ENCODE data around the gene CGNL1.

Gene CGNL1

GRCh38 chr15:57596301-57596855, 220.1 kb downstream of the CGNL1 start:
- no peak overlapping the region for H3K9ac ChIP-seq
- H3K27me3 ChIP-seq (ENCODE audit: insufficient read depth, low read depth) = no peaks in the 10 kb centered on the region
- no peaks in the 10 kb centered on the region for H3K4me1 ChIP-seq (ENCODE audit: low read depth, poor library complexity, severe bottlenecking)
- H2AFZ ChIP-seq (ENCODE audit: low read depth) = no peak overlapping the region
- no peaks in the 10 kb centered on the region for H3K36me3 ChIP-seq (ENCODE audit: insufficient read depth)
- no peak overlapping the region for H3K4me2 ChIP-seq
- no peaks in the 10 kb centered on the region for H4K20me1 ChIP-seq (ENCODE audit: insufficient read depth)
- no peak overlapping the region for H3K4me3 ChIP-seq (IDR thresholded peaks at IDR 0.05; ENCODE audit: insufficient read depth, low read depth, low read length)
- no peaks in the 10 kb centered on the region for H3K79me2 ChIP-seq (ENCODE audit: insufficient read depth, low read depth)
- H3K27ac ChIP-seq = no peak overlapping the region
- no peak for TF ChIP-seq CTCF (conservative IDR thresholded peaks at IDR 0.05; ENCODE audit: low read depth, low read length)

GRCh38 chr15:57596978-57597377, 220.7 kb downstream of the CGNL1 start:
- no peaks in the 10 kb centered on the region for H3K4me1 ChIP-seq (ENCODE audit: low read depth, poor library complexity, severe bottlenecking)

GRCh38 chr15:57597431-57597830, 221.1 kb downstream of the CGNL1 start:
- no peak overlapping the region for H3K4me2 ChIP-seq
- no peaks in the 10 kb centered on the region for H3K4me1 ChIP-seq (ENCODE audit: low read depth, poor library complexity, severe bottlenecking)
- H3K9ac ChIP-seq = no peak overlapping the region
- no peaks in the 10 kb centered on the region for H3K27me3 ChIP-seq (ENCODE audit: insufficient read depth, low read depth)
- no peak overlapping the region for H3K4me3 ChIP-seq (IDR thresholded peaks at IDR 0.05; ENCODE audit: insufficient read depth, low read depth, low read length)
- no peak overlapping the region for H3K27ac ChIP-seq
- no peaks in the 10 kb centered on the region for H4K20me1 ChIP-seq (ENCODE audit: insufficient read depth)
- H3K79me2 ChIP-seq (ENCODE audit: insufficient read depth, low read depth) = no peaks in the 10 kb centered on the region
- TF ChIP-seq CTCF (conservative IDR thresholded peaks at IDR 0.05; ENCODE audit: low read depth, low read length) = no peak
- H2AFZ ChIP-seq (ENCODE audit: low read depth) = no peak overlapping the region
- no peaks in the 10 kb centered on the region for H3K36me3 ChIP-seq (ENCODE audit: insufficient read depth)

More at GRCh38 chr15:57596978-57597377, 220.7 kb downstream of the CGNL1 start:
- no peak overlapping the region for H3K4me3 ChIP-seq (IDR thresholded peaks at IDR 0.05; ENCODE audit: insufficient read depth, low read depth, low read length)
- no peak for TF ChIP-seq CTCF (conservative IDR thresholded peaks at IDR 0.05; ENCODE audit: low read depth, low read length)
- H3K9ac ChIP-seq = no peak overlapping the region
- no peaks in the 10 kb centered on the region for H3K79me2 ChIP-seq (ENCODE audit: insufficient read depth, low read depth)
- H2AFZ ChIP-seq (ENCODE audit: low read depth) = no peak overlapping the region
- H3K27ac ChIP-seq = no peak overlapping the region
- H3K4me2 ChIP-seq = no peak overlapping the region
- no peaks in the 10 kb centered on the region for H3K36me3 ChIP-seq (ENCODE audit: insufficient read depth)
- H4K20me1 ChIP-seq (ENCODE audit: insufficient read depth) = no peaks in the 10 kb centered on the region
- no peaks in the 10 kb centered on the region for H3K27me3 ChIP-seq (ENCODE audit: insufficient read depth, low read depth)

GRCh38 chr15:57598346-57598745, 222.0 kb downstream of the CGNL1 start:
- Histone ChIP-seq H4K20me1 (ENCODE audit: insufficient read depth) (no peaks in the 10 kb centered on the region), H3K4me3 (IDR thresholded peaks at IDR 0.05; ENCODE audit: insufficient read depth, low read depth, low read length) (no peak overlapping the region), H3K27ac (no peak overlapping the region), H3K36me3 (ENCODE audit: insufficient read depth) (no peaks in the 10 kb centered on the region), H3K9ac (no peak overlapping the region), H3K79me2 (ENCODE audit: insufficient read depth, low read depth) (no peaks in the 10 kb centered on the region), H3K27me3 (ENCODE audit: insufficient read depth, low read depth) (no peaks in the 10 kb centered on the region), H2AFZ (ENCODE audit: low read depth) (no peak overlapping the region), H3K4me1 (ENCODE audit: low read depth, poor library complexity, severe bottlenecking) (no peaks in the 10 kb centered on the region), H3K4me2 (no peak overlapping the region)
- no peak for TF ChIP-seq CTCF (conservative IDR thresholded peaks at IDR 0.05; ENCODE audit: low read depth, low read length)

Data from KMS-11 (cell line).